Fibroblast of upper back skin (primary cell): ENCODE data around the gene ZKSCAN2.
A peak's percentile ranks its signal among the peaks of the same experiment; 100 is the strongest.

Source experiments
- DNase-seq: peaks from one replicate; pipeline ENCODE4 v3.0.0-alpha.2; 2013

Gene ZKSCAN2

GRCh38 chr16:25257470-25257955 is at the start of gene ZKSCAN2:
ZKSCAN2 (minus strand) TSS chr16:25257845; CDS start chr16:25257127, 718 bp downstream.
- peak; percentile 87 for DNase-seq

- no peak for DNase-seq
Observed at GRCh38 chr16:25299792-25300590, 42.3 kb upstream of the ZKSCAN2 start.

- no peak for DNase-seq
Observed at GRCh38 chr16:25298165-25298872, 40.7 kb upstream of the ZKSCAN2 start.

- no peak for DNase-seq
Observed at GRCh38 chr16:25297151-25297787, 39.6 kb upstream of the ZKSCAN2 start.

- DNase-seq = no peak
Observed at GRCh38 chr16:25291580-25291979, 33.9 kb upstream of the ZKSCAN2 start.

- DNase-seq = no peak
Observed at GRCh38 chr16:25289466-25289865, 31.8 kb upstream of the ZKSCAN2 start.

- DNase-seq = no peak
Observed at GRCh38 chr16:25279491-25279890, 21.8 kb upstream of the ZKSCAN2 start.

GRCh38 chr16:25271421-25271820 is 13.8 kb upstream of the ZKSCAN2 start:
- no peak for DNase-seq

GRCh38 chr16:25270577-25270976 is 12.9 kb upstream of the ZKSCAN2 start:
- no peak for DNase-seq

GRCh38 chr16:25269879-25270278 is 12.2 kb upstream of the ZKSCAN2 start:
- DNase-seq = no peak

- DNase-seq = no peak
Observed at GRCh38 chr16:25265968-25266367, 8.3 kb upstream of the ZKSCAN2 start.

GRCh38 chr16:25264597-25264996 is 7.0 kb upstream of the ZKSCAN2 start:
- DNase-seq = peak; percentile 23

GRCh38 chr16:25260416-25260815 is 2.8 kb upstream of the ZKSCAN2 start:
- DNase-seq = no peak

- DNase-seq = no peak
Observed at GRCh38 chr16:25258861-25259179, 1.2 kb upstream of the ZKSCAN2 start.

- peak; percentile 89 for DNase-seq
Observed at GRCh38 chr16:25257956-25258860, 563 bp upstream of the ZKSCAN2 start.

GRCh38 chr16:25256695-25257469 is 763 bp downstream of the ZKSCAN2 start:
- no peak for DNase-seq

GRCh38 chr16:25253322-25253721 is 4.3 kb downstream of the ZKSCAN2 start:
- DNase-seq = no peak

GRCh38 chr16:25250467-25250866 is 7.2 kb downstream of the ZKSCAN2 start:
- no peak for DNase-seq

- no peak for DNase-seq
Observed at GRCh38 chr16:25235991-25236390, 21.7 kb downstream of the ZKSCAN2 start.

GRCh38 chr16:25228372-25228771 is 29.3 kb downstream of the ZKSCAN2 start:
- DNase-seq = no peak

GRCh38 chr16:25224731-25225319 is 32.8 kb downstream of the ZKSCAN2 start:
- DNase-seq = no peak
